ENCODE results near the gene CCDC88B. TPM values are rescaled to one million over a fixed set of nuclear protein-coding genes. Genes with fewer than 3 reads are reported as not detected.

CCDC88B gene
- total and polyA plus RNA-seq, 2 experiments from 2014 or later = 6.8 to 12.1 TPM

GRCh38 chr11:64364911-64365310 lies 24.9 kb downstream of the CCDC88B start (continued):
- TF ChIP-seq, protein P1, sequence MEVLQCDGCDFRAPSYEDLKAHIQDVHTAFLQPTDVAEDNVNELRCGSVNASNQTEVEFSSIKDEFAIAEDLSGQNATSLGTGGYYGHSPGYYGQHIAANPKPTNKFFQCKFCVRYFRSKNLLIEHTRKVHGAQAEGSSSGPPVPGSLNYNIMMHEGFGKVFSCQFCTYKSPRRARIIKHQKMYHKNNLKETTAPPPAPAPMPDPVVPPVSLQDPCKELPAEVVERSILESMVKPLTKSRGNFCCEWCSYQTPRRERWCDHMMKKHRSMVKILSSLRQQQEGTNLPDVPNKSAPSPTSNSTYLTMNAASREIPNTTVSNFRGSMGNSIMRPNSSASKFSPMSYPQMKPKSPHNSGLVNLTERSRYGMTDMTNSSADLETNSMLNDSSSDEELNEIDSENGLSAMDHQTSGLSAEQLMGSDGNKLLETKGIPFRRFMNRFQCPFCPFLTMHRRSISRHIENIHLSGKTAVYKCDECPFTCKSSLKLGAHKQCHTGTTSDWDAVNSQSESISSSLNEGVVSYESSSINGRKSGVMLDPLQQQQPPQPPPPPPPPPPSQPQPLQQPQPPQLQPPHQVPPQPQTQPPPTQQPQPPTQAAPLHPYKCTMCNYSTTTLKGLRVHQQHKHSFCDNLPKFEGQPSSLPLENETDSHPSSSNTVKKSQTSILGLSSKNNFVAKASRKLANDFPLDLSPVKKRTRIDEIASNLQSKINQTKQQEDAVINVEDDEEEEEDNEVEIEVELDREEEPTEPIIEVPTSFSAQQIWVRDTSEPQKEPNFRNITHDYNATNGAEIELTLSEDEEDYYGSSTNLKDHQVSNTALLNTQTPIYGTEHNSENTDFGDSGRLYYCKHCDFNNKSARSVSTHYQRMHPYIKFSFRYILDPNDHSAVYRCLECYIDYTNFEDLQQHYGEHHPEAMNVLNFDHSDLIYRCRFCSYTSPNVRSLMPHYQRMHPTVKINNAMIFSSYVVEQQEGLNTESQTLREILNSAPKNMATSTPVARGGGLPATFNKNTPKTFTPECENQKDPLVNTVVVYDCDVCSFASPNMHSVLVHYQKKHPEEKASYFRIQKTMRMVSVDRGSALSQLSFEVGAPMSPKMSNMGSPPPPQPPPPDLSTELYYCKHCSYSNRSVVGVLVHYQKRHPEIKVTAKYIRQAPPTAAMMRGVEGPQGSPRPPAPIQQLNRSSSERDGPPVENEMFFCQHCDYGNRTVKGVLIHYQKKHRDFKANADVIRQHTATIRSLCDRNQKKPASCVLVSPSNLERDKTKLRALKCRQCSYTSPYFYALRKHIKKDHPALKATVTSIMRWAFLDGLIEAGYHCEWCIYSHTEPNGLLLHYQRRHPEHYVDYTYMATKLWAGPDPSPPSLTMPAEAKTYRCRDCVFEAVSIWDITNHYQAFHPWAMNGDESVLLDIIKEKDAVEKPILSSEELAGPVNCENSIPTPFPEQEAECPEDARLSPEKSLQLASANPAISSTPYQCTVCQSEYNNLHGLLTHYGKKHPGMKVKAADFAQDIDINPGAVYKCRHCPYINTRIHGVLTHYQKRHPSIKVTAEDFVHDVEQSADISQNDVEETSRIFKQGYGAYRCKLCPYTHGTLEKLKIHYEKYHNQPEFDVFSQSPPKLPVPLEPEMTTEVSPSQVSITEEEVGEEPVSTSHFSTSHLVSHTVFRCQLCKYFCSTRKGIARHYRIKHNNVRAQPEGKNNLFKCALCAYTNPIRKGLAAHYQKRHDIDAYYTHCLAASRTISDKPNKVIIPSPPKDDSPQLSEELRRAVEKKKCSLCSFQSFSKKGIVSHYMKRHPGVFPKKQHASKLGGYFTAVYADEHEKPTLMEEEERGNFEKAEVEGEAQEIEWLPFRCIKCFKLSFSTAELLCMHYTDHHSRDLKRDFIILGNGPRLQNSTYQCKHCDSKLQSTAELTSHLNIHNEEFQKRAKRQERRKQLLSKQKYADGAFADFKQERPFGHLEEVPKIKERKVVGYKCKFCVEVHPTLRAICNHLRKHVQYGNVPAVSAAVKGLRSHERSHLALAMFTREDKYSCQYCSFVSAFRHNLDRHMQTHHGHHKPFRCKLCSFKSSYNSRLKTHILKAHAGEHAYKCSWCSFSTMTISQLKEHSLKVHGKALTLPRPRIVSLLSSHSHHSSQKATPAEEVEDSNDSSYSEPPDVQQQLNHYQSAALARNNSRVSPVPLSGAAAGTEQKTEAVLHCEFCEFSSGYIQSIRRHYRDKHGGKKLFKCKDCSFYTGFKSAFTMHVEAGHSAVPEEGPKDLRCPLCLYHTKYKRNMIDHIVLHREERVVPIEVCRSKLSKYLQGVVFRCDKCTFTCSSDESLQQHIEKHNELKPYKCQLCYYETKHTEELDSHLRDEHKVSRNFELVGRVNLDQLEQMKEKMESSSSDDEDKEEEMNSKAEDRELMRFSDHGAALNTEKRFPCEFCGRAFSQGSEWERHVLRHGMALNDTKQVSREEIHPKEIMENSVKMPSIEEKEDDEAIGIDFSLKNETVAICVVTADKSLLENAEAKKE (CRISPR knock-in tag; IDR thresholded peaks at IDR 0.05) = no peak

DNA sequence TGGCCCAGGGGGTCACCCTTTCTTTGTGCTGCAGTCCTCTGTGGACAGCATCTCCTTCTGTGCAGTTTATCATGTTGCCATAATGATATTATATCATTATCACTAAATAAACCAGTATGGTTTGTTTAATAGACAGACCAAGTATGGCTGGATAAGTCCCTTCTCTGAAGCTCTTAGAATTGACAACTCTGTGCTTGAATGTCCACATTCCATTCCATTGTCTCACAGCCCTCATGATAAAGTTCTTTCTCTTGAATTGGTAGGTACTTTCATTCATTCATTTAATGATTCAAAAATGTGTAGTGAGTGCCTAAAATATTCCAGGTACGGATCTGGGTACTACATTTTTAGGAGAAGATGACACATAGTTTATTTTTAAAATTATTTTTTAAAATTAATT lies 26.7 kb downstream of the CCDC88B start:
- Histone ChIP-seq H3F3A (replicated peaks; ENCODE audit: low read depth) (0 out of 2 replicates have a peak, but pooled peaks cover 4% of the 10 kb centered on the region), H3K79me2 (replicated peaks; ENCODE audit: insufficient read depth) (no peaks in the 10 kb centered on the region), H2AFZ (no peak overlapping the region), H4K20me1 (replicated peaks; ENCODE audit: insufficient read depth) (no peaks in the 10 kb centered on the region; the same call in 1 of the 2 replicates), H3K27ac (ENCODE audit: low read depth) (no peak overlapping the region), H3K27me3 (ENCODE audit: insufficient read depth) (no peaks in the 10 kb centered on the region), H3K4me1 (ENCODE audit: insufficient read depth) (peaks cover 11% of the 10 kb centered on the region), H3K36me3 (ENCODE audit: insufficient read depth) (no peaks in the 10 kb centered on the region), H3K4me3 (no peak overlapping the region), H3K4me2 (no peak overlapping the region), H3K9me2 (ENCODE audit: insufficient read depth) (no peaks in the 10 kb centered on the region)
- H3K9me3 Mint-ChIP-seq = no peaks in the 10 kb centered on the region; the same call in 2 of the 3 replicates
- ATAC-seq (no peak), DNase-seq (ENCODE audit: low spot score) (no peak)
- peaks cover 33% of the 10 kb centered on the region for H3K36me3 Mint-ChIP-seq (ENCODE audit: low read depth)
- no peak overlapping the region for H3K4me3 Mint-ChIP-seq
- H3K4me1 Mint-ChIP-seq = peaks cover 3% of the 10 kb centered on the region; the same call in 2 of the 3 replicates
- H3K27ac Mint-ChIP-seq = no peak overlapping the region
- TF ChIP-seq, protein P2, sequence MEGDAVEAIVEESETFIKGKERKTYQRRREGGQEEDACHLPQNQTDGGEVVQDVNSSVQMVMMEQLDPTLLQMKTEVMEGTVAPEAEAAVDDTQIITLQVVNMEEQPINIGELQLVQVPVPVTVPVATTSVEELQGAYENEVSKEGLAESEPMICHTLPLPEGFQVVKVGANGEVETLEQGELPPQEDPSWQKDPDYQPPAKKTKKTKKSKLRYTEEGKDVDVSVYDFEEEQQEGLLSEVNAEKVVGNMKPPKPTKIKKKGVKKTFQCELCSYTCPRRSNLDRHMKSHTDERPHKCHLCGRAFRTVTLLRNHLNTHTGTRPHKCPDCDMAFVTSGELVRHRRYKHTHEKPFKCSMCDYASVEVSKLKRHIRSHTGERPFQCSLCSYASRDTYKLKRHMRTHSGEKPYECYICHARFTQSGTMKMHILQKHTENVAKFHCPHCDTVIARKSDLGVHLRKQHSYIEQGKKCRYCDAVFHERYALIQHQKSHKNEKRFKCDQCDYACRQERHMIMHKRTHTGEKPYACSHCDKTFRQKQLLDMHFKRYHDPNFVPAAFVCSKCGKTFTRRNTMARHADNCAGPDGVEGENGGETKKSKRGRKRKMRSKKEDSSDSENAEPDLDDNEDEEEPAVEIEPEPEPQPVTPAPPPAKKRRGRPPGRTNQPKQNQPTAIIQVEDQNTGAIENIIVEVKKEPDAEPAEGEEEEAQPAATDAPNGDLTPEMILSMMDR (conservative IDR thresholded peaks at IDR 0.05; ENCODE audit: low read depth in 2 of 2) = no peak
- no peak for TF ChIP-seq JUNB (IDR thresholded peaks at IDR 0.05; ENCODE audit: unreplicated experiment)
- no peak for TF ChIP-seq REST (IDR thresholded peaks at IDR 0.05; ENCODE audit: unreplicated experiment)
- peaks cover 21% of the 10 kb centered on the region for H3K27me3 Mint-ChIP-seq (ENCODE audit: insufficient read depth, low read depth, poor library complexity)
